NCI-H345 treated with DMSO at 0.1 percent for 48 hours (cell line): ENCODE results near the gene ST3GAL2.

Source experiments
- DNase-seq: peaks from one replicate; lab custom pipeline; 2025; ENCODE audit not compliant: unreplicated experiment; lab: John Stamatoyannopoulos, UW

ST3GAL2 gene

GRCh38 chr16:70438969-70439862 is at the start of gene ST3GAL2:
Gene ST3GAL2 (minus strand): TSS chr16:70439100. CDS start chr16:70398530, 40,570 bp downstream.
- DNase-seq, result peak; percentile 70

GRCh38 chr16:70484867-70485266 is 46.0 kb upstream of the ST3GAL2 start:
- DNase-seq, result no peak

- DNase-seq, result no peak
Observed at GRCh38 chr16:70483426-70483825, 44.5 kb upstream of the ST3GAL2 start.

GRCh38 chr16:70482624-70483023 is 43.7 kb upstream of the ST3GAL2 start:
- no peak for DNase-seq

- no peak for DNase-seq
Observed at GRCh38 chr16:70481929-70482536, 43.1 kb upstream of the ST3GAL2 start.

GRCh38 chr16:70480127-70481105 is 41.5 kb upstream of the ST3GAL2 start:
- DNase-seq, result no peak

- no peak for DNase-seq
Observed at GRCh38 chr16:70478912-70479341, 40.0 kb upstream of the ST3GAL2 start.

- no peak for DNase-seq
Observed at GRCh38 chr16:70478169-70478568, 39.3 kb upstream of the ST3GAL2 start.

GRCh38 chr16:70476272-70477020 is 37.5 kb upstream of the ST3GAL2 start:
- DNase-seq, result no peak

- DNase-seq, result no peak
Observed at GRCh38 chr16:70475054-70475871, 36.4 kb upstream of the ST3GAL2 start.

- no peak for DNase-seq
Observed at GRCh38 chr16:70474320-70475053, 35.6 kb upstream of the ST3GAL2 start.

GRCh38 chr16:70473446-70474319 is 34.8 kb upstream of the ST3GAL2 start:
- DNase-seq, result no peak

- DNase-seq, result no peak
Observed at GRCh38 chr16:70472786-70473433, 34.0 kb upstream of the ST3GAL2 start.

- DNase-seq, result no peak
Observed at GRCh38 chr16:70470927-70471341, 32.0 kb upstream of the ST3GAL2 start.

- DNase-seq, result no peak
Observed at GRCh38 chr16:70470141-70470926, 31.4 kb upstream of the ST3GAL2 start.

GRCh38 chr16:70468776-70469525 is 30.1 kb upstream of the ST3GAL2 start:
- DNase-seq, result no peak
